ENCODE data around the gene SLC6A5. TPM values are rescaled to one million over a fixed set of nuclear protein-coding genes. Genes with fewer than 3 reads are reported as not detected.
"Not testable (repeated sequence)": the region's sequence is repeated elsewhere in the genome, so short reads cannot be mapped to it uniquely, and the experiment has no call there.

SLC6A5 gene
- total and polyA plus RNA-seq, 9 donors, result 0.12 TPM; not detected in 8

- intact Hi-C loops (cut with DNase I), result no loop called here
- Histone ChIP-seq H3K27ac (no peak overlapping the region), H3K36me3 (no peaks in the 10 kb centered on the region), H3K27me3 (no peaks in the 10 kb centered on the region), H3K4me3 (no peak overlapping the region), H3K4me1 (ENCODE audit: insufficient read depth) (no peaks in the 10 kb centered on the region), H3K9me3 (no peaks in the 10 kb centered on the region)
- no peak for DNase-seq
- TF ChIP-seq CTCF (IDR thresholded peaks at IDR 0.05) (no peak), EP300 (IDR thresholded peaks at IDR 0.05) (no peak), POLR2A (IDR thresholded peaks at IDR 0.05) (no peak)
- 73 to 80% (median 78%) methylated on average over 4 of the region's 4 CpGs for WGBS, 3 donors
Observed at GRCh38 chr11:20559523-20560300, 39.7 kb upstream of the SLC6A5 start.

GRCh38 chr11:20561915-20562314 is 37.5 kb upstream of the SLC6A5 start:
- no peak for TF ChIP-seq POLR2A (IDR thresholded peaks at IDR 0.05)
- no peak for TF ChIP-seq EP300 (IDR thresholded peaks at IDR 0.05)
- TF ChIP-seq CTCF (IDR thresholded peaks at IDR 0.05), result no peak
- Histone ChIP-seq H3K4me1 (ENCODE audit: insufficient read depth) (no peaks in the 10 kb centered on the region), H3K9me3 (no peaks in the 10 kb centered on the region), H3K36me3 (no peaks in the 10 kb centered on the region), H3K4me3 (no peak overlapping the region), H3K27me3 (no peaks in the 10 kb centered on the region), H3K27ac (no peak overlapping the region)
- WGBS, 3 donors, result 40 to 70% (median 46%) methylated on average over 1 of the region's 1 CpG
- intact Hi-C loops (cut with DNase I), result no loop called here
- DNase-seq, result no peak

GRCh38 chr11:20563866-20564265 is 35.5 kb upstream of the SLC6A5 start:
- intact Hi-C loops (cut with DNase I), result no loop called here
- H3K27me3 ChIP-seq, result no peaks in the 10 kb centered on the region

GRCh38 chr11:20564846-20565635 is 34.4 kb upstream of the SLC6A5 start:
- Histone ChIP-seq H3K36me3 (no peaks in the 10 kb centered on the region), H3K4me1 (ENCODE audit: insufficient read depth) (no peaks in the 10 kb centered on the region), H3K4me3 (no peak overlapping the region), H3K27me3 (no peaks in the 10 kb centered on the region), H3K27ac (no peak overlapping the region), H3K9me3 (no peaks in the 10 kb centered on the region)
- 51 to 64% (median 59%) methylated on average over 1 of the region's 1 CpG for WGBS, 3 donors
- intact Hi-C loops (cut with DNase I), result no loop called here
- TF ChIP-seq POLR2A (IDR thresholded peaks at IDR 0.05) (no peak), EP300 (IDR thresholded peaks at IDR 0.05) (no peak), CTCF (IDR thresholded peaks at IDR 0.05) (no peak)
- DNase-seq, result no peak

More at GRCh38 chr11:20563866-20564265, 35.5 kb upstream of the SLC6A5 start:
- H3K9me3 ChIP-seq, result no peaks in the 10 kb centered on the region
- no peaks in the 10 kb centered on the region for H3K36me3 ChIP-seq
- TF ChIP-seq POLR2A (IDR thresholded peaks at IDR 0.05), result no peak
- TF ChIP-seq CTCF (IDR thresholded peaks at IDR 0.05), result no peak
- no peak for TF ChIP-seq EP300 (IDR thresholded peaks at IDR 0.05)
- no peaks in the 10 kb centered on the region for H3K4me1 ChIP-seq (ENCODE audit: insufficient read depth)
- no peak overlapping the region for H3K4me3 ChIP-seq
- H3K27ac ChIP-seq, result no peak overlapping the region
- DNase-seq, result no peak

GRCh38 chr11:20566115-20566514 is 33.3 kb upstream of the SLC6A5 start:
- H3K4me3 ChIP-seq; intact Hi-C loops (cut with DNase I); H3K36me3 ChIP-seq; H3K27ac ChIP-seq; DNase-seq; H3K4me1 ChIP-seq (ENCODE audit: insufficient read depth); H3K27me3 ChIP-seq; H3K9me3 ChIP-seq: not testable (repeated sequence)
- 46 to 50% (median 48%) methylated on average over 4 of the region's 4 CpGs for WGBS, 3 donors

All from ovary (tissue), 9 donors.